ENCODE results near the gene COBL.

COBL gene

DNA sequence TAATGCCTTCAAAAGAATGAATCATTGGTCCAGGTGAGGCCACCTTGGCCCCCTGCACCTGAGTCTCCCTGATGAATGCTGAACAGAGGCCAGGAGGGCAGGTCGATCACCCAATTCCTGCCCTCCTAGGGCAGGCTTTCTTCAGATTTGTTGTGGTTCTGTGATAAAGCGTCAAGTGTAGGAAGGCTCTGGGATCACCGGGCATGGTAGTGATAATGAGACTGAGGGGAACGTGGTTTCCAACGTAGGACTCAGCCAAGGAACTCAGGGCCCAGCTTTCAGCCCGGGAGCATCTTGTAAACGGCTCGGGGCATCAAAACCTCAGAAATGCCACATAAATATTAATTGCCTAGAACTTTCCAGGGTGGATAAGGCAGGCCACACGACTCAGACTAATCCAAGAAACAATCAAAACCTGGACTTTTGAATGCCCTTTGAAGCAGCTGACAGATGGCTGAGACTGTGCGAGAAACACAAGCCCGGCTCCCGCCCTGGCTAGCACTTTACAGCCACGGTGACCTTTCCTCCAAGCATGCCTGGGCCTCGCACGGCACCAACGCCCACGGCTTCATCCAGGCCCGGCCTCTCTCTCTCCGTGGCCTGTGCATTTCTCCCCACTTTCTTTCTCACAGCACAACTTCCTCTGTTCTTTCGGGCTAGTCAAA lies 294.6 kb downstream of the COBL start:
- H3K4me1 Mint-ChIP-seq: peaks cover 4% of the 10 kb centered on the region
- no peak overlapping the region for H3K27ac Mint-ChIP-seq
- peaks cover 3% of the 10 kb centered on the region for H3K27me3 Mint-ChIP-seq (ENCODE audit: low read depth)
- H3K9me3 Mint-ChIP-seq: no peaks in the 10 kb centered on the region
- TF ChIP-seq, protein P1, sequence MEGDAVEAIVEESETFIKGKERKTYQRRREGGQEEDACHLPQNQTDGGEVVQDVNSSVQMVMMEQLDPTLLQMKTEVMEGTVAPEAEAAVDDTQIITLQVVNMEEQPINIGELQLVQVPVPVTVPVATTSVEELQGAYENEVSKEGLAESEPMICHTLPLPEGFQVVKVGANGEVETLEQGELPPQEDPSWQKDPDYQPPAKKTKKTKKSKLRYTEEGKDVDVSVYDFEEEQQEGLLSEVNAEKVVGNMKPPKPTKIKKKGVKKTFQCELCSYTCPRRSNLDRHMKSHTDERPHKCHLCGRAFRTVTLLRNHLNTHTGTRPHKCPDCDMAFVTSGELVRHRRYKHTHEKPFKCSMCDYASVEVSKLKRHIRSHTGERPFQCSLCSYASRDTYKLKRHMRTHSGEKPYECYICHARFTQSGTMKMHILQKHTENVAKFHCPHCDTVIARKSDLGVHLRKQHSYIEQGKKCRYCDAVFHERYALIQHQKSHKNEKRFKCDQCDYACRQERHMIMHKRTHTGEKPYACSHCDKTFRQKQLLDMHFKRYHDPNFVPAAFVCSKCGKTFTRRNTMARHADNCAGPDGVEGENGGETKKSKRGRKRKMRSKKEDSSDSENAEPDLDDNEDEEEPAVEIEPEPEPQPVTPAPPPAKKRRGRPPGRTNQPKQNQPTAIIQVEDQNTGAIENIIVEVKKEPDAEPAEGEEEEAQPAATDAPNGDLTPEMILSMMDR (IDR thresholded peaks at IDR 0.05; ENCODE audit: unreplicated experiment in 3 of 3): no peak
- H3K4me3 Mint-ChIP-seq: no peak overlapping the region
- peaks cover 3% of the 10 kb centered on the region for H3K36me3 Mint-ChIP-seq (ENCODE audit: low read depth)

DNA sequence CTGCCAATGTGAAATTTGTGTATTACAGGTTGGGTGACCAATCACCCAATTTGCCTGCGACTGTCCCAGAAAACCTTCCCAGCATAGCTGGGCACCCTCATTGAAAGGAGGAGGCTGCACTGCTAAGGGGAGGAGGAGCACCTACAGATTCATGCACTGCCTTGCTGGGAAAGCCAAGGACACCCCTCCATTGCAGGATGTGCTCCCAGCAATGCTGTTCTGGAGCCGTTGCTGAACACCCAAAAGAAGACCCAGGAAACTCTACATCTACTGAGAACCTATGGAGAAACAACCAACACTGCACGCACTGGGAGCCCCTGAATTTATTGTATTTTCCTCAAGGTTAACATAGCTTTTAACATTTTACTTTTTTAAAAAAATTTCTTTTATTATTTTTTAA lies 295.7 kb downstream of the COBL start:
- TF ChIP-seq, protein P1 (IDR thresholded peaks at IDR 0.05; ENCODE audit: unreplicated experiment in 3 of 3): no peak
- Mint-ChIP-seq H3K9me3 (no peaks in the 10 kb centered on the region), H3K27me3 (ENCODE audit: low read depth) (no peaks in the 10 kb centered on the region), H3K4me3 (no peak overlapping the region), H3K36me3 (ENCODE audit: low read depth) (peaks cover 3% of the 10 kb centered on the region), H3K27ac (no peak overlapping the region), H3K4me1 (peaks cover 4% of the 10 kb centered on the region)

DNA sequence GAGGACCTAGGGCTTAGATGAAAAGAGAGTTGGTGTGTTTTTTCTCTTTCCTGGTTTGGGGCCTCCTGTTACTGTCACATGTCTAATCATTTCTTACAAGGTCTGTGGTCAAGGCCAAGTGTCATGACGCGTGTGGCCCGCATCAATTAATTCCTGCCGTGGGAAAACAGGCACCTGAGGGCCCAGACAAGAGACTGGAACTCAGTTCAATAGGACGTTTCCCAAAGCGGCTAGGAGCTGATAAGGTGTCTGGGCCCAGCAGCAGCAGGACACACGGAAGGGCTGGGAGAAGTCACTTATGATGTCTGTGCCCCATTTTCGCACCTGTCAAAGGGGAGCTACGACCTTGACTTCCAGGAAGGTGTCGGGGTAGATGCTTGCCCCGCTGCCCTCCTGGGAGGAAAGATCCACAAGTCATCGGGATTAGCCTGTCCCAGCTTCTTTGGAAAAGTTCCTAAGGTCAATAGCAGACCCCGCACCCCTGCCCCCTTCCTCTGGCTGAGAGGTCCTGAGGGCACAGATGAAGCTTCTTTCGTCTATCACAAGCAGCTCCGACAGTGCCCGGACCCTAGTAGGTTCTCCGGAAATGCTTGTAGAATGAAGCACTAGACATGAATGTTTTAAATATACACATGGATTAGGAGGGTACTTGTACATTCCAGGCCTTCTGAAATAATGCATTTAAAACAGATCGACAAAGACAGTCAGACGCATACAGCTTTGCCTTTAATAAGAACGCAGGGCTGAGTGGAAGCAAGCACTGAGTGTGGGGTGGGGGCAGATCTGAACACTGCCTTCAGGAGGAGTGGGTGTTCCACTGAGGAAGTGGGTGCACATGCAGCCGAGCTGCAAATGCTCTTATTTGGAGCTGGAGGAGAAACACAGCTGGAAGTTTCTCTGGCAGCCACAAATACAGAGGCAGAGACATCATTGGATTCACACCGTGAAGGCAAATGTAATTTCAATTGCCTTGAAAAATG lies 296.4 kb downstream of the COBL start:
- Mint-ChIP-seq H3K4me1 (peaks cover 4% of the 10 kb centered on the region), H3K27me3 (ENCODE audit: low read depth) (no peaks in the 10 kb centered on the region), H3K27ac (no peak overlapping the region), H3K9me3 (no peaks in the 10 kb centered on the region), H3K36me3 (ENCODE audit: low read depth) (peaks cover 3% of the 10 kb centered on the region), H3K4me3 (no peak overlapping the region)
- TF ChIP-seq, protein P1 (IDR thresholded peaks at IDR 0.05; ENCODE audit: unreplicated experiment in 3 of 3): no peak

DNA sequence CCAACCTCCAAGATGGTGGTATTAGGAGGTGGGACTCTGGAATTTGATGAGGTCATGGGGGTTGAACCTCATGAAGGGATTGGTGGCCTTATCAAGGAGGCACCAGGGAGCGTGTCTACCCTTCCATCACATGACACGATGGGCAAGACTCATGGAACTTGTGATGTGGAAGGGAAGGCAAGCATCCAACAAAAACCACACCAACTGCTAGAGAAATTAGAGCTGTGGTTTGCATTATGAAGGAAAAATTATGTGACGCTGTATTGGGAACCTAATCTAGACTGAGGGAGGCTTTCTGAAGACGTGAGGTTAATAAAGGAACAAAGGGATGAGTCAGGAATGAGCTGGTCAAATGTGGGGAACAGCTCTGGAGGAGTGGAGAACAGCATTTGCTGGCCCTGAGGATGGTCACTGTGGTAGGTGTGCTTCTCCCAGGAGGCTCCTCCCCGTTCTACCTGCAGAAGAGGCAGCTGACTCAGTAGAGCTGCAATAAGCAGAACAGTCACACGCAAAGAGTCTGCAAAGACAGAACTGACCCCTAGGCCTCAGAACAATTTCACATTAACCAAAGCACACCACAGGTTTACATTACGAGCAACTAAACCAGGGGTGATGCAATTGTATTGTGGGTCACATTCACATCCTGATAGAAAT lies 297.3 kb downstream of the COBL start:
- no peak overlapping the region for H3K27ac Mint-ChIP-seq
- no peak overlapping the region for H3K4me3 Mint-ChIP-seq
- TF ChIP-seq, protein P1 (IDR thresholded peaks at IDR 0.05; ENCODE audit: unreplicated experiment in 3 of 3): no peak
- H3K4me1 Mint-ChIP-seq: peaks cover 4% of the 10 kb centered on the region
- peaks cover 3% of the 10 kb centered on the region for H3K36me3 Mint-ChIP-seq (ENCODE audit: low read depth)
- no peaks in the 10 kb centered on the region for H3K9me3 Mint-ChIP-seq
- H3K27me3 Mint-ChIP-seq (ENCODE audit: low read depth): no peaks in the 10 kb centered on the region

DNA sequence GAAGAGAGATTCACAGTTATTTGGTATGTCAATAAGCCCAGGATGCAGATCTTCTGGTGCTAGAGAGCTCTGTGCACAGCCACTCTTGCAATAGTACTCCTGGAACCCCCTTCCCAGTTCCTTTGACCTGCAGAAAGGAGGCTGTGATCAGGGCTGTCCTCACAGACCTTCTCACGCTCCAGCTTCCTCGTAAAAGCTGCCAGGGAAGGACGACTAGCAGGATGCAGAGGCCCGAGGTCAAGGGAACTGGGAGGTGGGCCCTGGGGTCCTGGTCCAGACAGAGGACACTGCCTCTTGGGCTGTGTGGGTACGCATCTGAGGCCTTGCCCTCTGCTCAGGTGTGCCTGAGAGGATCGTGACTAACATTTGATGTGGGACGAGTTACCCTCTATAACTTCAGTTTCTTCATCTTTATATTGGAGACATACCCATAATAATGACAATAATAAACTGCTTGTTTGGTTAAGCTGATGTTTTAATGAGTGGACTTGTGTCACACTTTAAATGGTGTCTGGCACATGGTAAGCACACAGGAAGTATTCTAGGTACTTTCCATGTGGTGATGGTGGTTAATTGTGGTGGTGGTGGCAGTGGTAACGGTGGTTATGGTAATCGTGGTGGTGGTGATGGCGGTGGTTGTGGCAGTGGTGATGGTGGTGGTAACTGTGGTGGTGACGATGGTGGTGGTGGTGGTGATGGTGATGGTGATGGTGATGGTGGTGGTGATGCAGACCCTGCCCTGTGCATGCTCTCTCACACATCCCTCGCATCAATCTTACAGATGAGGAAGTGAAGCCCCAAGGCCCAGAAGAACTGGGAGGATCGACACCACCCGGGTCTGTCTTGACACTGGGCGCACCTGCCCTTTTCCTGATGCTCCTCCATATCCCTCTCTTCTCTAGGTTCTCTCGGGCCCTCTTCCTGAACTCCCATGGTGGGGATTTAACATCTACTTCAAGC lies 298.8 kb downstream of the COBL start:
- H3K36me3 Mint-ChIP-seq (ENCODE audit: low read depth): peaks cover 3% of the 10 kb centered on the region
- no peak overlapping the region for H3K27ac Mint-ChIP-seq
- no peaks in the 10 kb centered on the region for H3K27me3 Mint-ChIP-seq (ENCODE audit: low read depth)
- no peaks in the 10 kb centered on the region for H3K9me3 Mint-ChIP-seq
- TF ChIP-seq, protein P1 (IDR thresholded peaks at IDR 0.05; ENCODE audit: unreplicated experiment in 3 of 3): no peak
- H3K4me1 Mint-ChIP-seq: peaks cover 4% of the 10 kb centered on the region
- no peak overlapping the region for H3K4me3 Mint-ChIP-seq
